PFSK-1 (cell line): ENCODE data around the gene CCND2.

ENCODE experiments used
- FOXP2 ChIP-seq: optimal IDR thresholded peaks from 2 replicates; pipeline ENCODE3; 2011; ENCODE audit warnings: borderline replicate concordance, control low read depth, inconsistent platforms; ENCODE audit not compliant: insufficient read depth; ENCODE audit errors: extremely low read length, extremely low read depth
- POLR2AphosphoS5 ChIP-seq: IDR thresholded peaks from 2 replicates; pipeline ENCODE4 v1.6.1; 2012; ENCODE audit warnings: low read depth, mild to moderate bottlenecking, control low read depth, low read length, moderate library complexity
- REST ChIP-seq, 2 experiments: IDR thresholded peaks; 2 replicates each; pipeline versions ENCODE4 v1.6.1 to v1.8.0; 2011 to 2012; ENCODE audit warnings: low read depth in 2 of 2, low read length in 2 of 2, control low read depth in 1 of 2, inconsistent platforms in 1 of 2, mild to moderate bottlenecking in 1 of 2, moderate library complexity in 1 of 2; ENCODE audit not compliant: insufficient read depth in 1 of 2
- SIN3A ChIP-seq: IDR thresholded peaks from 2 replicates; pipeline ENCODE4 v1.6.1; 2012; ENCODE audit warnings: mild to moderate bottlenecking, low read length, moderate library complexity, borderline replicate concordance; ENCODE audit not compliant: insufficient read depth
- TAF1 ChIP-seq: IDR thresholded peaks from 2 replicates; pipeline ENCODE4 v1.6.1; 2012; ENCODE audit warnings: low read length, control low read depth, borderline replicate concordance; ENCODE audit not compliant: insufficient read depth

The CCND2 gene

GRCh38 chr12:4322726-4323125 is 49.2 kb downstream of the CCND2 start:
- TF ChIP-seq POLR2AphosphoS5 (no peak), SIN3A (no peak), FOXP2 (no peak), REST (IDR thresholded peaks at IDR 0.05; ENCODE audit: insufficient read depth in 1 of 2, low read depth in 2 of 2, low read length in 2 of 2) (no peak), TAF1 (no peak)
